Measurements from ENCODE around the gene JMY.

Gene JMY

GRCh38 chr5:79235634-79236361, at the start of gene JMY:
JMY (plus strand) TSS chr5:79236131; CDS start chr5:79236651, 520 bp downstream.
- TF ChIP-seq CTCF (IDR thresholded peaks at IDR 0.05), result no peak

GRCh38 chr5:79186455-79186854, 49.5 kb upstream of the JMY start:
- no peak for TF ChIP-seq CTCF (IDR thresholded peaks at IDR 0.05)

GRCh38 chr5:79189439-79190234, 46.3 kb upstream of the JMY start:
- TF ChIP-seq CTCF (IDR thresholded peaks at IDR 0.05), result no peak

- no peak for TF ChIP-seq CTCF (IDR thresholded peaks at IDR 0.05)
Observed at GRCh38 chr5:79190235-79190529, 45.7 kb upstream of the JMY start.

GRCh38 chr5:79191457-79191856, 44.5 kb upstream of the JMY start:
- TF ChIP-seq CTCF (IDR thresholded peaks at IDR 0.05), result no peak

GRCh38 chr5:79193643-79194042, 42.3 kb upstream of the JMY start:
- TF ChIP-seq CTCF (IDR thresholded peaks at IDR 0.05), result no peak

- TF ChIP-seq CTCF (IDR thresholded peaks at IDR 0.05), result peak; percentile 59
Observed at GRCh38 chr5:79200573-79201183, 35.3 kb upstream of the JMY start.
